ENCODE results near the gene SLC25A21.
"Not testable (repeated sequence)": the region's sequence is repeated elsewhere in the genome, so short reads cannot be mapped to it uniquely, and the experiment has no call there.

SLC25A21 gene

DNA sequence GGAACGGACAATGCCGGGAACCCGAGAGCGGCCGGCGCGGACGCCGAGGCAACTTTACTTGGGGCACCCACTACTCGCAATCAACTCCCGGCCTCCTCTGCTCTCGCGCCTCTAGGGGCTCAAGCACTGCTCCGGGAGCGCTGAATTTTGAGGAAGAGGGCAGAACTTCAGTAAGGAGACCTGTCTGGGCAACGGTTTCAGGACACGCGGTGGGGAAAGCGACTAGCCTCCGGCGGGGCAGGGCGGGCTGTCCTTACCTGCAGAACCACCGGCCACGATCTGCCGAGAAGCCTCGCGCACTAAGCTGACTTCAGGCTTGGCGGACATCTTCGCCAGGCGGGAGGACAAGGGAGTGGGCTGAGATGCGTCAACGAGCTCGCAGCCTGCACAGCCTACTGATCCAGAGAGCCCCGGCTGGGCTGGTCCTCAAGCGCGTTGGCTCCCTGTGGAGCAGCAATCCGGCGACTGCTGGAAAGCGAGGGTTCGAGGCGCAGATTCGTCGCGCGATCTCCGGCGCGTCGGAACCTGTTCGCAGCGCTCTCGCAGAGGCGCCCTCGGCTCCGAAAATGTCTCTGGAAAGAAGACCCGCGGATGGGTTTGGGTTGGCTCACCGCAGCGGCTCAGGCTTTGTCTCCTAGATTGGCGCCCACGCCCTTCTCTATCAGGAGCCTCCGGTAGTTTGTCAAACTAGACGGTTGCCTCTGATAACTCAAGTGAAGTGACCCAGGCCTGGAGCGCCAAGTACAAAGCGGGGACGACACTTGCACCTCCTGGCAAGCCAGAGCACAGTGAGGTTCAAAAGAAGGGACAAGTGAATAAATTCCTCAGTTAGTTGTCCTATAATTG, at the start of gene SLC25A21:
SLC25A21 (minus strand) TSS at position 583 of the 846 bp plus-strand sequence.
- peak; percentile 90 for DNase-seq

DNA sequence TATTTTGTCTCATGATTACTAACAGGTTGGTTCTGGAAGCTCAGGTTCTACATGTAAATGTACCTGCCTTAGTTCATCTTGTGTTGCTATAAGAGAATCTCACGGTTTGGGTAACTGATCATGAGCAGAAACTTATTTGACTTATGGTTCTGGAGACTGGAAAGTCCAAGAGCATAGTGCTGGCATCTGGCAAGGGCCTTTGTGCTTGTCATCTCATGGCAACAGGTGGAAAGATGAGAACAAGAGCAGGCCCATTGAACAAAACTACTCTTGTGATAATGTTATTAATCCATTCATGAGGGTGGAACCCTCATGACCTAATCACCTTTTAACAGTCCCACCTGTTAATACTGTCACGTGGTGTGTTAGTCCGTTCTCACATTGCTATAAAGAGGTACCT, 48.7 kb upstream of the SLC25A21 start:
- no peak for DNase-seq

DNA sequence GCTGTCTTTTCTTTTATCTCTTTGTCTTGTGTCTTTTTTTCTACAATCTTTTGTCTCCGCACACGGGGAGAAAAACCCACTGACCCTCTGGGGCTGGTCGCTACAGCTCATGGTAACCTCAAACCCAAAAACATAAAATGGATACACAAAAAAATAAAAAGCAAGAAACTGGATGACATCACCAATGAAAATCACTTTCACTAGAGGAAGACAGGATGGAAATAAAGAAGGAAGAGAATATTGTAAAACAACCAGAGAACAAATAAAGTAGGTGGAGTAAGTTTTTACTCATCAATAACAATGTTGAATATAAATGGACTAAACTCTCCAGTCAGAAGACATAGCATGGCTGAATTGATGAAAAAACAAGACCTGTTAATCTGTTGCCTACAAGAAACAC, 42.9 kb upstream of the SLC25A21 start:
- no peak for DNase-seq

DNA sequence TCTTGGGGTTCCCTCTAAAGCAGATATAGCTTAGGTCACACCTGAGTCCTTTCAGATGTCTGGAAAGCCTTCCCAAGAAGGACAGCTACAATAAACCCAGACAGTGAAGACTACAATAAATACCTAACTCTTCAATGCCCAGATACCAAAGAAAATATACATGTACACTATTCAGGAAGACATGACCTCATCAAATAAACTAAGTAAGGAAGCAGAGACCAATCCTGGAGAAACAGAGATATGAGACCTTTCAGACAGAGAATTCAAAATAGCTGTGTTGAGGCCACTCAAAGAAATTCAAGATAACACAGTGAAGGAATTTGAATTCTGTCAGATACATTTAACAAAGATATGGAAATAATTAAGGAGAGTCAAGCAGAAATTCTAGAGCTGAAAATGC, 40.6 kb upstream of the SLC25A21 start:
- DNase-seq = no peak

DNA sequence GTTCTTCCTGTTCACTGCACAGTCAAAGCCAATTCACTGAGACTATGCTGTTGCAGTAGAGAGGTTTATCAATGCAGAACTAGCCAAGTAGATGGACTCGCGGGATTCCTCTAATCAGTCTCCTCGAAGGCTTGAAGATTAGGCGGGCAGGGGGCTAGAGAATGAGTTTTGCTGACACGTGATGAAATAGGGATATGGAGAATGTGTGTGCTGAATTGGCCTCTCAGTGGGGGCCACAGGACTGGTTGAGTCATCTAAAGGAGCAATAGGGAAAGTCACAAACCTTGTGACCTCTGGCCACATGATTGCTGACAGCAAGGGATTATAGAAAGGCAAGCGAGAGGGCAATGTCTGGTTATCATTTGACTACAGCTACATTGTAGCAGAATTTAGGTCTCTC, 38.0 kb upstream of the SLC25A21 start:
- no peak for DNase-seq

DNA sequence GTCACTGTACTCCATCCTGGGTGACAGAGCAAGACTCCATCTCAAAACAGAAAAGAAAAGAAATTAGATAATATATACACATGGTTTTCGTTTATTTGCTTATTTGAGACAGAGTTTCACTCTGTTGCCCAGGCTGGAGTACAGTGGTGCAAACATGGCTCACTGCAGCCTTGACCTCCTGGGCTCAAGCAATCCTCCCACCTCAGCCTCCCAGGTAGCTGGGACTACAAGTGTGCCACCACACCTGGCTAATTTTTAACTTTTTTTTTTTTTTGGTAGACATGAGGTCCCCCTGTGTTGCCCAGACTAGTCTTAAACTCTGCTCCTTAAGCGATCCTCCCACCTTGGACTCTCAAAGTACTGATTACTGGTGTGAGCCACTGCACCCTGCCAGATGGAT, 37.2 kb upstream of the SLC25A21 start:
- not testable (repeated sequence) for DNase-seq

DNA sequence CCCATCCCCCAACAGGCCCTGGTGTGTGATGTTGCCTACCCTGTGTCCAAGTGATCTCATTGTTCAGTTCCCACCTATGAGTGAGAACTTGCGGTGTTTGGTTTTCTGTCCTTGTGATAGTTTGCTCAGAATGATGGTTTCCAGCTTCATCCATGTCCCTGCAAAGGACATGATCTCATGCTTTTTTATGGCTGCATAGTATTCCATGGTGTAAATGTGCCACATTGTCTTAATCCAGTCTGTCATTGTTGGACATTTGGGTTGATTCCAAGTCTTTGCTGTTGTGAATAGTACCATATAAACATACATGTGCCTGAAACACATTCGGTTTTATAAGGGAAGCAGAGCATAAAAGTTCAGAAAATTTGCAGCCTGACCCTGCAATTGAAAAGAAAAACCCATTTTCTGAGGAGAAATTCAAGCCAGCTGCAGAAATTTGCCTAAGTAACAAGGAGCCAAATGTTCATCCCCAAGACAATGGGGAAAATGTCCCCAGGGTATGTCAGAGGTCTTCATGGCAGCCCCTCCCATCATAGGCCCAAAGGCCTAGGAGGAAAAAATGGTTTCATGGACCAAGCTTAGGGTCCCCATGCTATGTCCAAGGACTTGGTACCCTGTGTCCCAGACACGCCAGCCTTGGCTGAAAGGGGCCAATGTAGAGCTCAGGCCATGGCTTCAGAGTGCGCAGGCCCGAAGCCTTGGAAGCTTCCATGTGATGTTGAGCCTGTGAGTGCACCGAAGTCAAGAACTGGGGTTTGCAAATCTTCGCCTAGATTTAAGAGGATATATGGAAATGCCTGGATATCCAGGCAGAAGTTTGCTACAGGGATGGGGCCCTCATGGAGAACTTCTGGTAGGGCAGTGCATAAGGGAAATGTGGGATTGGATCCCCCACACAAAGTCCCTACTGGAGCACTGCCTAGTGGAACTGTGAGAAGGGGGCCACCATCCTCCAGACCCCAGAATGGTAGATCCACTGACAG, 33.5 kb upstream of the SLC25A21 start:
- not testable (repeated sequence) for DNase-seq

DNA sequence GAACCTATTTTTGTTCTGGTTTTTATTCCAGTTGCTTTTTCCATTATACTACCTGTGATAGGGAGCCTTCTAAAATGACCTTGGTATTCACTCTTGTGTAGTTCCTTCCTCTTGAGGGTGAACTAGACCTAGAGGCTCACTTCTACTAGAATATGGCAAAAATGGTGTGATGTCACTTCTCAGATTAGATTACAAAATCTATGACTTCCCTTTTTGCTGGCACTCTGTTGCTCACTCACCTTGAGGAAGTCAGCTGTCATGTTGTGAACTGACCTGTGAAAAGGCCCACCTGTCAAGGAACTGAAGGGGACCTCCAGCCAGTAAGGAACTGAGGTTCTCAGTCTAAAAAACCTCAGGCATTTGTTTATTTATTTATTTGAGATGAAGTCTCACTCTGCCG, 31.0 kb upstream of the SLC25A21 start:
- no peak for DNase-seq

DNA sequence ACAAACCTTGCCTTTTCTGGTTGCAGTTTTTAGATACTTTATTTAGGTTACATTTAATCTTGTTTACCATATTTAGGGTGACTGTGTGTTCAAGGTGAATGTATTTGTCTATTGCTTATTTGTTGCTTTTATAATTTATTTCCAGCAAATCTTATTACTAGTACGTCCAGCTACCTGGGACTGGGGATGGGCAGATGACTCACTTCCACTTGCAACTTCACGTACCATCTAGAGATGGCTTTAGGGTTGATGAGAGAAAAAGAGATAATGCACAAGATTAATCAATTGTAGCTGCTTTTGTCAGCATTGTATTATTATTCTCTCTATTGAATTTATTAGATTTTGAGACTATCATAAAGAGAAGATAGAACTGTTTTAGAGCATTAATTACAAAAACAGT, 30.4 kb upstream of the SLC25A21 start:
- no peak for DNase-seq

DNA sequence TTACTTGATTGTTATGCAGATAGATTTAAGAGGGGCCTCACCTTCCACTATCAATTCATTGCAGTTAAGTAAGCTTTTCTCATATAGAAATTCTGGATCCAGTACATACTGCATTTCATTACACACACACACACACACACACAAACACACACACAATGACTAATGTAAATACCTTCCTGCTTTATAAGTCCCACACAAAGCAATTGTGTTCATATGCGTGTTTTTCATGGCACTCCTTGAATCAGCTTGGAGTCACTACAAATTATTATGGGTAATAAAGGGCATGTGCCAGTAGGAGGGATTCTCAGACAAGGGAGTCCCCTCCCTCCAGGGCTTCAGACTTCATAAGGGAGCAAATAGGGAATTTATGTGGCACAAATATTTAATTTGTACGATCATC, 29.9 kb upstream of the SLC25A21 start:
- DNase-seq = no peak

DNA sequence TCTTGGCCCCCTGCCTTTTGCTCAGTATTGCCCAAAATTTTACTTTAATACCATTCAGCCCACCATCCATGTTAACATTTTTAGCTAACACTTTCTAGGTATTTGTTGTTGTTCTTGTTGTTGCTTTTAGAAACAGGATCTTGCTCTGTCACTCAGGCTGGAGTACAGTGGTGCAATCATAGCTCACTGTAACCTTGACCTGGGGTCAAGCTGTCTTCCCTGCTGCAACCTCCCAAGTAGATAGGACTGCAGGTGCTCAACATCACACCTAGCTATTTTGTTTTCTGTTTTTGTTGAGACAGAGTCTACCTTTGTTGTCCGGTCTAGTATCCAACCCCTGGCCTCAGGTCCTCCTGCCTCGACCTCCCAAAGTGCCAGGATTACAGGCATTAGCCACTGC, 29.3 kb upstream of the SLC25A21 start:
- no peak for DNase-seq

DNA sequence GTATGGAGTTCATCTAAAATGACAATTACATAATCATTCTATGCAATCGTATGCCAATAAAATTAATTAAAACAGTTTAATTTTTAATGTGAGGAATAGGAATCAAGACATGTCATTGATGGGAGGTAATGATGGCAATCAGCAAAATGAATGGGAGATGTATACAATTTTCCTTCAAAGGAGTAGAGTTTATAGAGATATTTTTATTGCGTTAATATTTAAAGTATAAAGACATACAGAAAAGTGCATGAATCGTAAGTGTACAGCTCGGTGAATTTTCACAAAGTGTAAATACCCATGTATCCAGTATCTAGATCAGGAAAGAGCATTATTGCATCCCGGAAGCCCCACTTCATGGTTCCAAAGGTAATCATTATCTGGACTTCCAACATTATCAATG, 26.5 kb upstream of the SLC25A21 start:
- DNase-seq = no peak

DNA sequence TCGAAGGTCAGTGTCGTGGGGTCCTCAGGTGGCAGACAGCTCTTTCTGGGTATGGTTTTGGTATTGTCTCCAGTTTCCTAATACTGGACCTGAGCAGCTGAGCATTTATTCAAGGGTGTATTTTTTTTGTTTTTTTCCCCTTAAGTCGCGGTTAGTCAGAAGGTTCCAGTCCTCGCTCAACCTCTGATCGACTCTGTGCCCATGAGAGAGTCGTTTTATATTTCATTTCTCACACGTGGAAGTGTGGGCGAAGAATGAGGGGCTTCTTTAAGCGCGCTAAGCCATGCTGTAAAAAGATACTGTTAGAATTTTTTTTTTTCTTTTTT, 25.8 kb upstream of the SLC25A21 start:
- DNase-seq = no peak

DNA sequence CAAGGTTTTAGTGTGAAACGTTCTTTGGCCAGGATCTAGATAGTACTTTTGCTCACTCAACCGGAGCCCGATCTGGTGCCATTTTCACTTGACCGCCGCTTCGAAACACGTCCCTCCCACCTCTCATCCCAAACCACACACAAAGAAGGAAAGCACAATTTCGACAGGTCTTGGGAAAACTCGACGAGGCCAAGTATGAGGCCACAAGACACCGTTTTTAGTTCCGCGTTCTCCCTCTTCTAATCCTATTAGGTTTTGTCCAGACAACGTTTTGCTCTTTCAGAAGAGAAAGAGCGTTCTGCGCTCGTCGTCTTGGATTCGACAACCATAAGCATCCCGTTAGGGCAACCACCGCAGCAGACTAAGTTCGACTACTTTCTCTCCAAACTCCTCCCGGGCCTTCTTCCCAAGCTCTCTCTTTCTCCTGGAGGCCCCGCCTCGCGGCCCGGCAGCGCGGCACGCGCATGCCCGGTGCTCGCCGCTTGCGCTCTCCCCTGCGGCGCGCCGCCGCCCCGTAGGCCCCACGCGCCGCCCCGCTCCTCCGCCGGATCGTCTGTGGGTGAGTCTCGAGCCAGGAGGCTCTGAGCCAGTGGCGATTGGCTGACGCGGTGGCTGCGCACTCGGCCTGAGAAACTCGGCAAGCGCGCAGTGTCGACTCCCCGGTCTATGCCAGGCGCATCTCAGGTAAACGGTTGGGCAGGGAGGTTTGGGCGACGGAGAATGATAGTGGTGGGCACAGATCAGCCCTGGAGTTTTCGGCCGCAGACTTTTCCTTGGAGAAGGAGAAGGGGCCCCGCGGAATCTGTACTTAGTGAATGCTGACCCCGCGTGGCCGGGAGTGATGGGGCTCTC, 25.2 kb upstream of the SLC25A21 start, which contains the start of gene MIPOL1:
MIPOL1 (plus strand) TSS at position 517 of the 852 bp plus-strand sequence. CDS start 49,952 bp downstream, outside the sequence.
- DNase-seq = peak; percentile 81

DNA sequence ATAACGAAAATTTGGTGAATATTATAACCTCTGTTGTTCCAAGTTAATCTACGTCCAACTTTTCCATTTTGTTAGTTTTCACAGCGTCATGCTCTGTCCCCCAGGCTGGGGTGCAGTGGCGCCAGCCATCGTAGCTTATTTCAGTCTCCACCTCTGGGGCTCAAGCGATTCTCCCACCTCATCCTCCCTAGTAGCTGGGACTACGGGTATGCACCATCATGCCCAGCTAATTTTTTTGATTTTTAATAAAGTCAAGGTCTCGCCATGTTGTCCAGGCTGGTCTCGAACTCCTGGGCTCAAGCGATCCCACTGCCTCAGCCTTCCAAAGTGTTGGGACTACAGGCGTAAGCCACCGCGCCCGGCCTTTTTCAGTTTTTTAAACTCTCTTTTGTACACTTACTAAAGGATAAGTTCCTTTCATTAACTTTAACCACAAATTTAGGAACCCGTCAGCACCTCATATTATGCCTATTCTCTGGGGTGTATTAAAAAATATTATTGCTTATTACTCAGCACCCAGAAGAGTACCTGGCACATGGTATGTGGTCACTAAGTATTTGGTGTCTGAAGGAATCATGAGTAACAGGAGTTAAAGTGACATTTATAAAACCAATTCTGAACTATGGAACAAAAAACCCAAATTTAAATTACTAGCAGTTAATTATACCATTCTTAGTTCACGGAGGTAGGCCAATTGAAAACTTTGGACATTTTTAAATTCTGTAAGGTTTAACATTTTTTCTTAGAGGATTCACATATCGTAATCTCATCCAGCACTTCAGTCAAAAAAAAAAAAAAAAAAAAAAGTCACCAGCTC, 24.4 kb upstream of the SLC25A21 start:
- no peak for DNase-seq

DNA sequence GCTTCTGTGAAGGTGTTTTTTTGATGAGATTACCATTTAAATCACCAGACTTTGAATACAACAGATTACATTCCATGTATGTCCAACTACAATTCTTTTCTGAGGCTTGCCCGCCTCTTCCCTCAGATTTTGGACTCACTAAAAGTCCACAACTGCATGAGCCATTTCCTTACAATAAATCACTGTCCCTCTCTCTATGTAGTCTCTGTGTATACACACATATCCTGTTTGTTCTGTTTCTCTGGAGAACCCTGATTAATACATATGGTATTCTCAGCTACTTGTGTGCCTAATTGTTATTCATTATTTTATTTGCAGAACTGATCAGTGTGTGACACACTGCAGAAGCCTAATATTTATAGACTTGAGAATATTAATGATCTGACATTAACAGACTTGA, 22.9 kb upstream of the SLC25A21 start:
- DNase-seq = no peak

DNA sequence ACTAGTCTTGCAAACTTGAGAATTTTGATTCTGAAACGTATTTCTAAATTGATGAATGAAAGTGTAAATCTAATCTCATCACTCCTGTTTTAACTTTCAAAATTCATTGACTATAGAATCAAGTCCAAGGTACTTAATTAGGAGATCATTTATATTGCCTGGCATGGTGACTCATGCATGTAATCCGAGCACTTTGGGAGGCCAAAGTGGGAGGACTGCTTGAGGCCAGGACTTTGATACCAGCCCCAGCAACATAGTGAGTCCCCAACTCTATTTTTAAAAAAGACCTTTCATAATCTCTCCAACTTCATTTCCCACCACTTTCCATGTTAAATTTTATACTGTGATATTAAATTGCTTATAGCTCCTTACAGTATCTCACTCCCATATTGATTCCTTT, 22.3 kb upstream of the SLC25A21 start:
- DNase-seq = no peak

DNA sequence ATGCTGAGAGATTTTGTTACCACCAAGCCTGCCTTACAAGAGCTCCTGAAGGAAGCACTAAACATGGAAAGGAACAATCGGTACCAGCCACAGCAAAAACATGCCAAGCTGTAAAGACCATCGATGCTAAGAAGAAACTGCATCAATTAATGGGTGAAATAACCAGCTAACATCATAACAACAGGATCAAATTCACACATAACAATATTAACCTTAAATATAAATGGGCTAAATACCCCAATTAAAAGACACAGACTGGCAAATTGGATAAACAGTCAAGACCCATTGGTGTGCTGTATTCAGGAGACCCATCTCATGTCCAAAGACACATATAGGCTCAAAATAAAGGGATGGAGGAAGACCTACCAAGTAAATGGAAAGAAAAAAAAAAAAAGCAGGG, 17.3 kb upstream of the SLC25A21 start:
- not testable (repeated sequence) for DNase-seq

DNA sequence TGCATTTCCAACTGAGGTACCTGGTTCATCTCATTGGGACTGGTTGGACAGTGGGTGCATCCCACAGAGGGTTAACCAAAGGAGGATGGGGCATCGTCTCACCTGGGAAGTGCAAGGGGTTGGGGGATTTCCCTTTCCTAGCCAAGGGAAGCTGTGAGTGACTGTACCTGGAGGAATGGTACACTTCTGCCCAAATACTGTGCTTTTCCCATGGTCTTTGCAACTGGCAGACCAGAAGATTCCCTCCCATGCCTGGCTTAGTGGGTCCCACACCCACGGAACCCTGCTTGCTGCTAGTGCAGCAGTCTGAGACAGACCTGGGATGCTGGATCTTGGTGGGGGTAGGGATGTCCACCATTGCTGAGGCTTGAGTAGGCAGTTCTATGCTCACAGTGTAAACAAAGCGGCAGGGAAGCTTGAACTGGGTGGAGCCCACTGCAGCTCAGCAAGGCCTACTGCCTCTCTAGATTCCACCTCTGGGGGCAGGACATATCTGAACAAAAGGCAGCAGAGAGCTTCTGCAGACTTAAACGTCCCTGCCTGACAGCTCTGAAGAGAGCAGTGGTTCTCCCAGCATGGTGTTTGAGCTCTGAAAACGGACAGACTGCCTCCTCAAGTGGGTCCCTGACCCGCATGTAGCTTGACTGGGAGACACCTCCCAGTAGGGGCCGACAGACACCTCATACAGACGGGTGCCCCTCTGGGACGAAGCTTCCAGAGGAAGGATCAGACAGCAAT, 15.6 kb upstream of the SLC25A21 start:
- not testable (repeated sequence) for DNase-seq

DNA sequence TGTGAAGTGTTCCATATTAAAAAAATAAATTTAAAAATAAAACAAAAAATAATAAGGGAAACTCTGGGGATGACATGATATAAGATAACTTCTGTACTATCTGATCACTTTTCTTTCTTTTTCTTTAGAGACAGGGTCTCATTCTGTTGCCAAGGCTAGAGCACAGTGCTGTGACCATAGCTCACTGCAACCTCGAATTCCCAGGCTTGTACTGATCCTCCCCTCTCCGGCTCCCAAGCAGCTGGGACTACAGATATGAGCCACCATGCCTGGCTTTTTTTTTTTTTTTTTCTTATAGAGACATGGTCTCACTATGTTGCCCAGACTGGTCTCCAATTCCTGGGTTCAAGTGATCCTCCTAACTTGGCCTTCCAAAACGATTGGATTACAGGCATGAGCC, 14.9 kb upstream of the SLC25A21 start:
- DNase-seq = no peak

DNA sequence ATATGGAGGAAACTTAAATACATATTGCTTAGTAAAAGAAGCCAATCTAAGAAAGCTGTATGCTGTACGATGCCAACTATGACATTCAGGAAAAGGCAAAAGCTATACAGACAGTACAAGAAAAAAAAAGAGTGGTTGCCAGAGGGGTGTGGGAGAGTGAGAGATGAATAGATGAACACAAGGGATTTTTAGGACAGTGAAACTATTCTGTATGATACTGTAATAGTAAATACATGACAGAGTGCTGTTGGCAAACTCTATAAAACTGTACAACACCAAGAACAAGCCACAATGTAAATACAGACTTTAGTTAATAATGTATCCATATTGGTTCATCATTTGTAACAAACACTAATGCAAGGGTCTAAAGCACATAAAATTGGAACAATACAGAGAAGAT, 14.5 kb upstream of the SLC25A21 start:
- no peak for DNase-seq
